NB4 (cell line): Measurements from ENCODE around the gene PRKCE.

Experiments used
- DNase-seq: peaks from one replicate; pipeline ENCODE4 v3.0.0; 2010; ENCODE audit warnings: low read depth
- H3K4me3 ChIP-seq: one replicate; pipeline ENCODE4 v1.5.1; 2011; ENCODE audit warnings: mild to moderate bottlenecking, low read depth, low read length, moderate library complexity
- MYC ChIP-seq: IDR thresholded peaks from 2 replicates; pipeline ENCODE4 v1.6.1; 2011; ENCODE audit warnings: low read depth, low read length
- POLR2A ChIP-seq: IDR thresholded peaks from 2 replicates; pipeline ENCODE4 v1.6.1; 2011; ENCODE audit warnings: mild to moderate bottlenecking; ENCODE audit not compliant: insufficient read length; ENCODE audit errors: extremely low read depth
- TF ChIP-seq, protein P1 (sequence below): IDR thresholded peaks from 2 replicates; pipeline ENCODE4 v1.6.1; 2011; ENCODE audit warnings: low read depth, low read length
- TF ChIP-seq, protein P2 (sequence below): IDR thresholded peaks from one replicate; pipeline ENCODE4 v1.5.1; 2012; ENCODE audit warnings: low read depth, low read length

The PRKCE gene

DNA sequence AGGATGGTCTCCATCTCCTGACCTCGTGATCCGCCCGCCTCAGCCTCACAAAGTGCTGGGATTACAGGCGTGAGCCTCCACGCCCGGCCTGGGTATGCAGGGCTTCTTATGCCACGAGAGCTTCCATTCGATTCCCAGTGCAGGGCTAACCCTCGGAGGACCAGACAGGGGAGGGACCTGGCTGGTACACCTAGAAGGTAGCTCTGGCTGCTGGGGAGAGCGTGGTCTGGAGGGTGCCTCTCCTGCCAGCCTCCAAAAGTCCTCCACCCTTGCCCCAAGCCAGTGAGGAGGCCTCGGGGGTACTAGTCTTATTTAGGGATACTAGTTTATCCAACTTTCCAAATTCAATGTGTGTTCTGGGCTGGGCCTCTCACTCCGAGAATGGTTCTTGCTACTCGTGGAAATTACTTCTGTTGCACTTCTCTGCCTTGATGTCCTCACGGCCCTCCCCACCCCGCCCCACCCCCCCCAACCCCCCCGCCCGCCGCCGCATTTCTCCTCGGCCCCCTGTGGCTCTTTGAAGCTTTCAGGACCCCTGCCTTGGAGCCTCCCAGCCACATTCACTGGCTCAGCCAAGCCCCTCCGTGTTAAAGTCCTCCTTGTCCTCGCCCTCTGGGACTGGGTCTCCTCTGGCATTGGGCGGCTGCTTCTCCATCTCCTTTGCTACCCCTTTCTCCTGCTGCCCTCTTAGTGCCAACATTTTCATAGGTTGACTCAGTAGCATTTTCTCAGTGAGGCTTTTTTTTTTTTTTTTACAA is 502.7 kb downstream of the PRKCE start:
- H3K4me3 ChIP-seq, result no peak overlapping the region
- TF ChIP-seq POLR2A (no peak), MYC (no peak)
- TF ChIP-seq, protein P1, sequence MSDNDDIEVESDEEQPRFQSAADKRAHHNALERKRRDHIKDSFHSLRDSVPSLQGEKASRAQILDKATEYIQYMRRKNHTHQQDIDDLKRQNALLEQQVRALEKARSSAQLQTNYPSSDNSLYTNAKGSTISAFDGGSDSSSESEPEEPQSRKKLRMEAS, result no peak
- TF ChIP-seq, protein P2, sequence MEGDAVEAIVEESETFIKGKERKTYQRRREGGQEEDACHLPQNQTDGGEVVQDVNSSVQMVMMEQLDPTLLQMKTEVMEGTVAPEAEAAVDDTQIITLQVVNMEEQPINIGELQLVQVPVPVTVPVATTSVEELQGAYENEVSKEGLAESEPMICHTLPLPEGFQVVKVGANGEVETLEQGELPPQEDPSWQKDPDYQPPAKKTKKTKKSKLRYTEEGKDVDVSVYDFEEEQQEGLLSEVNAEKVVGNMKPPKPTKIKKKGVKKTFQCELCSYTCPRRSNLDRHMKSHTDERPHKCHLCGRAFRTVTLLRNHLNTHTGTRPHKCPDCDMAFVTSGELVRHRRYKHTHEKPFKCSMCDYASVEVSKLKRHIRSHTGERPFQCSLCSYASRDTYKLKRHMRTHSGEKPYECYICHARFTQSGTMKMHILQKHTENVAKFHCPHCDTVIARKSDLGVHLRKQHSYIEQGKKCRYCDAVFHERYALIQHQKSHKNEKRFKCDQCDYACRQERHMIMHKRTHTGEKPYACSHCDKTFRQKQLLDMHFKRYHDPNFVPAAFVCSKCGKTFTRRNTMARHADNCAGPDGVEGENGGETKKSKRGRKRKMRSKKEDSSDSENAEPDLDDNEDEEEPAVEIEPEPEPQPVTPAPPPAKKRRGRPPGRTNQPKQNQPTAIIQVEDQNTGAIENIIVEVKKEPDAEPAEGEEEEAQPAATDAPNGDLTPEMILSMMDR, result no peak
- DNase-seq, result no peak

DNA sequence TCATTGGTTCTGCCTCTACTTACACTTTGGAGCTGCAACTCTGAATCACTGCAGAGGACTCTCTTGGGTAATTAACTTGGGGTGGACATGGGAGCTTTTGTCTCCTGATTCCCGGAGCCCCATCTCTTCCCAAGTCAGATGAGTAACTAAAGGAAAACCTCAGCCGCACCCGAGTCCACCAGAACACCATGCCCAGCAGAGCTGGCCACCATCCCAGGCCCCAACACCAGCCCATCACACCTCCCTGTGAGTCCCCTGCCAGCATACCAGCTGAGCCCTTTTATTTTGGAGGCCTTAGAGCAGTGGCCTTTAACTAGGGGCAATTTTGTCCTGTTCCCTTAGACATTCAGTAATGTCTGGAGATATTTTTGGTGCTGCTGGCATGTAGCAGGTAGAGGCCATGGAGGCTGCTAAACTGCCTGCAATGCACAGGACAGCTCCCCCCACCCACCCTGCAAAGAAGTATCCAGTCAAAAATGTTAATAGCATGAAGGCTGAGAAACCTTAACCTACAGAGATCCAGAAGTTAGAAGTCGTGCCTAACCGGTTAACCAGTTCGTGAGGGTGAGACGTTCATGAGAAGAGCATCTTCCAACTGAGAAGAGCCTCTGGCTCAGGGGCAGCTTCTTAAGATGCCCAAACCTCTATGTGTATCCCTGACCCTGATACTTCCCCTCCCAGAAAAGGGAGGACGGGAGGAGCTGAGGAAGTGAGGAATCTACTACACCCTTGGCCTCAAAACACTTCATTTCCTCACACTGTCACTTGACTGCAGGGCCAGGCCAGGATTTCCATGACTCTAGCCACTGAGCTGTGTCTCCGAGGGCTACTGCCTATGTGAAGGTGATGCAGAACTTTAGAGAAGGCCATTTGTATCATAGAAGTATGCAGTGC is 505.8 kb downstream of the PRKCE start:
- no peak for DNase-seq
- no peak for TF ChIP-seq POLR2A
- no peak for TF ChIP-seq MYC
- TF ChIP-seq, protein P2, result no peak
- TF ChIP-seq, protein P1, result no peak
- H3K4me3 ChIP-seq, result no peak overlapping the region

- H3K4me3 ChIP-seq, result no peak overlapping the region
- TF ChIP-seq, protein P1, result no peak
- TF ChIP-seq, protein P2, result no peak
- no peak for TF ChIP-seq POLR2A
- no peak for TF ChIP-seq MYC
Measured at GRCh38 chr2:46157966-46158310, 506.5 kb downstream of the PRKCE start.

GRCh38 chr2:46158661-46159060 is 507.2 kb downstream of the PRKCE start:
- no peak overlapping the region for H3K4me3 ChIP-seq
- no peak for TF ChIP-seq MYC
- TF ChIP-seq, protein P1, result no peak
- TF ChIP-seq POLR2A, result no peak
- no peak for DNase-seq

More at GRCh38 chr2:46157966-46158310, 506.5 kb downstream of the PRKCE start:
- no peak for DNase-seq

DNA sequence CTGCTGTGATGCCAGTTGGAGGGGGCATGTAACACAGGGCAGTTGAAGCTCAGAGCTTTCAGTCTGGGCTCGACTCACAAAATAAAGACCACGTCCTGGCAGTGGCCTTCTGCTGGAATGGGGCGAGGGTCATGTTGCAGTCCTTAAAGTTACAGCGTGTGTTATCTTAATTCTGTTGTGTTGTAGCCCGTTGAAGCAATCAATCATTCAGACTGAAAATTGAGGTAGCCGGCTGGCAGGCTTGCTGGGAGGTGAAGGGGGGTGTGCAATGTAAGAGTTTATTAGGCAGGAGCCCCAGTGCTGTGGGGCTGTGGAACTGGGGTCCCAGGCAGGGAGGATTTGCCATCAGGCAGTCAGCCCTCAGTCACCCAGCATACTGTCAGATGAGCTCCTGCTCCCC is 508.9 kb downstream of the PRKCE start:
- DNase-seq, result no peak
- no peak overlapping the region for H3K4me3 ChIP-seq
- TF ChIP-seq, protein P1, result no peak
- TF ChIP-seq MYC (no peak), POLR2A (no peak)
- TF ChIP-seq, protein P2, result no peak

- no peak overlapping the region for H3K4me3 ChIP-seq
- DNase-seq, result peak; percentile 36
- TF ChIP-seq, protein P2, result no peak
- TF ChIP-seq MYC (no peak), POLR2A (no peak)
- TF ChIP-seq, protein P1, result no peak
Measured at GRCh38 chr2:46161315-46161714, 509.8 kb downstream of the PRKCE start.
